IMR-90 (cell line): ENCODE results near the gene DCLRE1B. TPM values are rescaled to one million over a fixed set of nuclear protein-coding genes. Genes with fewer than 3 reads are reported as not detected.

Experiments used
- ATAC-seq: fragments of 200-7000 bp; cut with Tn5 transposase; 2 replicates; pipeline ENCODE4 v1.9.1; 2020; ENCODE audit warnings: low read depth, mild to moderate bottlenecking, moderate library complexity
- BruUV-seq: library from RNA; stranded (reverse); fragments of 400-500 nt; replicated peaks from 2 replicates; lab custom pipeline; 2021; lab: Mats Ljungman, UMichigan
- CTCF ChIA-PET: fragments of 300-600 bp; formaldehyde crosslinking; extraction: SDS; loops from one replicate; lab custom pipeline; 2021; ENCODE audit warnings: antibody characterized with exemption; lab: Yijun Ruan, JAX
- POLR2A ChIA-PET: fragments of 300-600 bp; sonication (Branson Sonifier 250); formaldehyde crosslinking; loops from one replicate; lab custom pipeline; 2022; ENCODE audit warnings: antibody characterized with exemption; ENCODE audit not compliant: unreplicated experiment; lab: Charles Lee
- DNase-seq: peaks from one replicate; pipeline ENCODE4 v3.0.0; 2013
- H2AFZ ChIP-seq: replicated peaks from 2 replicates; pipeline ENCODE3; 2013; ENCODE audit warnings: low read length, mild to moderate bottlenecking; ENCODE audit not compliant: poor library complexity
- H2AK5ac ChIP-seq: 2 replicates; pipeline ENCODE4 v1.6.1; 2013; ENCODE audit warnings: low read depth, low read length, inconsistent platforms
- H2AK9ac ChIP-seq: replicated peaks from 2 replicates; pipeline ENCODE3; 2013; ENCODE audit warnings: mild to moderate bottlenecking, low read depth, low read length, moderate library complexity; ENCODE audit not compliant: poor library complexity
- H2BK120ac ChIP-seq: 2 replicates; pipeline ENCODE4 v1.6.1; 2013; ENCODE audit warnings: low read depth, low read length, inconsistent platforms
- H2BK15ac ChIP-seq: 3 replicates; pipeline ENCODE4 v1.6.1; 2013; ENCODE audit warnings: low read depth, low read length, inconsistent platforms
- H2BK20ac ChIP-seq: 2 replicates; pipeline ENCODE4 v1.6.1; 2013; ENCODE audit warnings: low read depth, mild to moderate bottlenecking, inconsistent platforms, low read length, moderate library complexity
- H2BK5ac ChIP-seq: 2 replicates; pipeline ENCODE4 v1.6.1; 2013; ENCODE audit warnings: mild to moderate bottlenecking, low read depth, low read length, inconsistent platforms; ENCODE audit not compliant: poor library complexity, severe bottlenecking
- H3K14ac ChIP-seq: replicated peaks from 2 replicates; pipeline ENCODE4 v1.6.1; 2013; ENCODE audit warnings: low read depth, low read length, inconsistent platforms
- H3K18ac ChIP-seq: 2 replicates; pipeline ENCODE4 v1.6.1; 2013; ENCODE audit warnings: low read depth, low read length, control low read depth
- H3K23ac ChIP-seq: 2 replicates; pipeline ENCODE4 v1.6.1; 2013; ENCODE audit warnings: low read depth, low read length, inconsistent platforms
- H3K27ac ChIP-seq: 2 replicates; pipeline ENCODE4 v1.5.1; 2013; ENCODE audit warnings: mild to moderate bottlenecking, control low read depth, low read length; ENCODE audit not compliant: insufficient read depth
- H3K27me3 ChIP-seq: 2 replicates; pipeline ENCODE4 v1.6.1; 2013; ENCODE audit warnings: low read length; ENCODE audit not compliant: control insufficient read depth, insufficient read depth
- H3K36me3 ChIP-seq: 2 replicates; pipeline ENCODE4 v1.6.1; 2013; ENCODE audit warnings: low read length, mixed read lengths; ENCODE audit not compliant: control insufficient read depth, insufficient read depth
- H3K4ac ChIP-seq: 2 replicates; pipeline ENCODE4 v1.6.1; 2013; ENCODE audit warnings: low read depth, low read length, inconsistent platforms
- H3K4me1 ChIP-seq: 2 replicates; pipeline ENCODE4 v1.6.1; 2013; ENCODE audit warnings: low read length, mixed read lengths; ENCODE audit not compliant: control insufficient read depth, insufficient read depth
- H3K4me2 ChIP-seq: 2 replicates; pipeline ENCODE4 v1.6.1; 2013; ENCODE audit warnings: low read depth, mild to moderate bottlenecking, control low read depth, low read length, moderate library complexity
- H3K4me3 ChIP-seq: 2 replicates; pipeline ENCODE4 v1.5.1; 2013; ENCODE audit warnings: low read depth, mild to moderate bottlenecking, control low read depth, low read length, moderate library complexity; ENCODE audit not compliant: insufficient read depth
- H3K56ac ChIP-seq: 2 replicates; pipeline ENCODE4 v1.6.1; 2013; ENCODE audit warnings: low read length, inconsistent platforms; ENCODE audit not compliant: insufficient read depth; ENCODE audit errors: extremely low read depth
- H3K79me1 ChIP-seq, 2 experiments: 2 replicates each; pipeline ENCODE4 v1.6.1; 2013; ENCODE audit warnings: low read length in 2 of 2, inconsistent platforms in 1 of 2, low read depth in 1 of 2
- H3K9ac ChIP-seq: 2 replicates; pipeline ENCODE4 v1.6.1; 2013; ENCODE audit warnings: low read depth, low read length, control low read depth
- H3K9me1 ChIP-seq: 2 replicates; pipeline ENCODE4 v1.6.1; 2013; ENCODE audit warnings: low read length, inconsistent platforms; ENCODE audit not compliant: insufficient read depth
- H3K9me3 ChIP-seq: 2 replicates; pipeline ENCODE4 v1.6.1; 2013; ENCODE audit warnings: low read length; ENCODE audit not compliant: control insufficient read depth, insufficient read depth
- H4K20me1 ChIP-seq: 2 replicates; pipeline ENCODE4 v1.6.1; 2013; ENCODE audit warnings: low read length, inconsistent platforms; ENCODE audit not compliant: insufficient read depth
- H4K5ac ChIP-seq: 2 replicates; pipeline ENCODE4 v1.6.1; 2013; ENCODE audit warnings: mild to moderate bottlenecking, low read depth, low read length, control low read depth
- H4K8ac ChIP-seq, 2 experiments: 2 replicates each; pipeline ENCODE4 v1.6.1; 2013; ENCODE audit warnings: low read depth in 2 of 2, low read length in 2 of 2, control low read depth in 1 of 2, inconsistent platforms in 1 of 2
- H4K91ac ChIP-seq: 2 replicates; pipeline ENCODE4 v1.6.1; 2013; ENCODE audit warnings: low read depth, low read length, inconsistent platforms; ENCODE audit not compliant: insufficient read depth
- MAFK ChIP-seq: IDR thresholded peaks from 2 replicates; pipeline ENCODE4 v1.6.1; 2012; ENCODE audit warnings: low read depth, low read length, improper control_type of control experiment
- NFE2L2 ChIP-seq: fragments of 150-350 bp; IDR thresholded peaks from 2 replicates; pipeline ENCODE4 v1.6.1; 2016; ENCODE audit warnings: low read depth, mild to moderate bottlenecking, low read length
- WGBS, 2 experiments: methylation state at CpG; one replicate each; pipeline versions ENCODE4 v1.1.5 to v1.1.7; 2013; ENCODE audit warnings: missing lambda C conversion rate in 2 of 2; ENCODE audit not compliant: insufficient read length in 1 of 2; ENCODE audit errors: extremely low coverage in 2 of 2; 5-methylcytosine and 5-hydroxymethylcytosine counted together
- dilution Hi-C: fragments of 300-500 bp; cut with HindIII; formaldehyde crosslinking; loops from one replicate; pipeline ENCODE4 v1.14.3; 2018; ENCODE audit warnings: low sequenced_read_pairs; ENCODE audit not compliant: unreplicated experiment
- in situ Hi-C: fragments of 300-500 bp; cut with MboI; formaldehyde crosslinking; loops from 3 replicates; pipeline ENCODE4 v1.14.3; 2019; ENCODE audit warnings: low sequenced_read_pairs, inconsistent platforms, mixed read lengths
- intact Hi-C: fragments of 100-400 bp; cut with micrococcal nuclease; formaldehyde crosslinking; loops from 2 replicates; pipeline ENCODE4 v1.10.0; 2022
- polyA plus RNA-seq, 3 experiments: library from polyadenylated mRNA; depleted of rRNA; stranded (reverse); fragments of >200 nt; gene quantifications; 2 replicates each; pipeline ENCODE4 v1.2.3, GENCODE V29; 2012; ENCODE audit warnings: low replicate concordance in 1 of 3
- total RNA-seq: library from RNA; depleted of rRNA; stranded (reverse); fragments of >200 nt; gene quantifications from 2 replicates; pipeline ENCODE4 v1.2.3, GENCODE V29; 2012

The DCLRE1B gene
- total and polyA plus RNA-seq, 2 of the 4 experiments (the other 2 are of a cell fraction) = 4.9 to 6.1 TPM

GRCh38 chr1:113858982-113859381 lies 46.1 kb upstream of the DCLRE1B start:
- peaks cover 10% of the 10 kb centered on the region for H3K4me1 ChIP-seq
- no peaks in the 10 kb centered on the region for H3K27me3 ChIP-seq
- H3K79me1 ChIP-seq = no peaks in the 10 kb centered on the region
- H2AK9ac ChIP-seq = no peak overlapping the region
- H3K4ac ChIP-seq = no peak overlapping the region
- dilution Hi-C loops (no loop called here), intact Hi-C loops (no loop called here), in situ Hi-C loops (loop anchor here (25.0 kb wide), 1 partner anchor 428 kb away; no protein-coding TSS in a partner anchor)
- no peak overlapping the region for H3K56ac ChIP-seq
- no peak overlapping the region for H2AFZ ChIP-seq
- no peak overlapping the region for H2BK15ac ChIP-seq
- BruUV-seq = no TSS peak
- no peak for ATAC-seq
- ChIA-PET POLR2A (interaction anchor here (0.6 kb wide), 1 partner anchor 301 kb away, joined by 3 read pairs; no protein-coding TSS in a partner anchor), CTCF (no interaction called here)
- no peak overlapping the region for H2AK5ac ChIP-seq
- H2BK5ac ChIP-seq = no peak overlapping the region
- no peak for DNase-seq
- no peaks in the 10 kb centered on the region for H3K9me3 ChIP-seq
- no CpG with 5 or more reads among the region's 1 CpG for WGBS, 2 experiments
- H4K20me1 ChIP-seq = no peaks in the 10 kb centered on the region
- H3K4me3 ChIP-seq = no peak overlapping the region
- H3K14ac ChIP-seq = no peak overlapping the region
- no peak overlapping the region for H2BK20ac ChIP-seq
- H3K23ac ChIP-seq = no peak overlapping the region
- no peaks in the 10 kb centered on the region for H3K36me3 ChIP-seq
- no peak overlapping the region for H3K4me2 ChIP-seq
- no peak overlapping the region for H3K18ac ChIP-seq
- no peak overlapping the region for H4K91ac ChIP-seq
- H3K9me1 ChIP-seq = no peaks in the 10 kb centered on the region
- no peak overlapping the region for H3K9ac ChIP-seq
- peak overlapping the region; percentile 93; the same call in 1 of the 2 replicates for H2BK120ac ChIP-seq
- no peak overlapping the region for H4K8ac ChIP-seq
- TF ChIP-seq NFE2L2 (no peak), MAFK (peak; percentile 88)
- no peak overlapping the region for H3K27ac ChIP-seq
- H4K5ac ChIP-seq = no peak overlapping the region
